GM19452 (cell line): ENCODE measurements around the gene RARB.

Source experiments
- ATAC-seq: cut with Tn5 transposase; IDR thresholded peaks from one replicate; pipeline ENCODE4 v1.9.1; 2021; ENCODE audit not compliant: unreplicated experiment

The RARB gene

DNA sequence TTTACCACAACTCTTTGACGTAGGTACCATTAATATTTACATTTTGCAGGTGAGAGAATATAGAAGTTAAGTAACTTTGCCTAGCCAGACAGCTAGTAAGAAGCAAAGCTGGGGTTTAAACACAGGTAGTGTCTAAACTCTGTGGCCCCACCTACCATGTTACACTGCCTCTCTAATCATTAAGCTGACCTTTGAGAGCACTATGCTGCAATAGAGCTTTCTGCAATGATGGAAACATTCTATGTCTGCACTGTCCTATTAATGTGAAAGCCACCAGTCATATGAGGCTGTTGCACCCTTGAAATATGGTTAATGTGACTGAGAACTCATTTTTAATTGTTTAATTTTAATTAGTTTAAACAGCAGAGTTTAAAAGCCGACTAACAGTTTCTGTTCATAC, 6.3 kb upstream of the RARB start:
- ATAC-seq: no peak

DNA sequence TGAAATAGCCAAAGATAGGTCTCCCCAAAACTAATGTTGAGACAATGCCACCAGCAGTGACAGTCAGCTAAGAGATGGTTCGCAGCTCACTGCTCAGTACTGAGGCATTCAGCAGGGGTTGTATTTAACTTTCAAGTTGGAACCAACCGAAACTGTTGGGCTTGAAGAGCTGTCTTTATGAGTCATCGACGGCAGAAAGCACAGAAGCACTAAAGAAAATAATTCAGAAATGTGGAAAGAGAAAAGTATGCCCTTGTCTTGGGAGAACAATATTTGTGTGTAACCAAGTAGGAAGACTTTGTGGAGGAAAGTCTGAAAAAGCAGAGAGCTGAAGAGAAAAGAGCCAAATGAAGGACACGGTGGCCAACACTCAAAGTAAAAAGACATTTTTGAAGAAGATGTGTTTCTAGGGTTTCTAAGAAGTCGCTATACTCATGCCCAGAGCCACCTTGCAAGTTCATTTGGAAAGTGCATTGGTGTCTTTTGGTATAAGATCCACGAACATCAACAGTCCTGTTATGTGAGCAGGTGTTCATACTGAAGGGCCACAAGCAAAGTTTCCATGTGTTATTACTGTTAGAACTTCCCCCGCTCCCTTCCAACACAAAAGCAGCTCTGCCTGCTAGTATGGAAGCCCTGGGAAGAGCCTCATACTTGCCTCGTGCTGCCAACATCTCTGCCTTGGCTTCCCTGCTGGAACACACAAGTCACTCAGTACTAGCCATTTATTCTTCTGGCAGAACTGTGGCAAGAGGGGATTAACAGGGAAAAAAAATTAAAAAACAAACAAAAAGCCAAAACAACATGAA, 4.1 kb upstream of the RARB start:
- no peak for ATAC-seq

GRCh38 chr3:25424614-25425013, 3.4 kb upstream of the RARB start:
- no peak for ATAC-seq

- no peak for ATAC-seq
These were observed 1.7 kb upstream of the RARB start for GRCh38 chr3:25426408-25426807.

DNA sequence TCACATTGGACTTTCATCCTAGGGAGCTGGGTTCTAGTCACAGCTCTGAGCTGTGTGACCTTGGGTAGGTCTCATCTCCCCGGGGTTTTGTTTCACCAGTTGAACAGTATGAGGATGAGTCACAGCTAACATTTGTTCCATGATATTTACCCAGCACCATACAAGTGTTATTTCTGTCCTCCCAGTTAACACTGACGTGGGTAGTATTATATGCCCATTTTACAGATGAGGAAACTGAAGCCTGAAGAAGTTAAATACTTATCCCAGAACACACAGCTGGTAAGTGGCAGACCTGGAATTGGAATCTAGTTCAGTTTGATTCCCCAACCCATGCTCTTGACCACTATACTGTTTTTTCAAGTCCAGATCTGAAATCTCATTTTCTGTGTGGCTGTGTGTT, 908 bp upstream of the RARB start:
- no peak for ATAC-seq

- no peak for ATAC-seq
These were observed 511 bp upstream of the RARB start for GRCh38 chr3:25427563-25427941.

DNA sequence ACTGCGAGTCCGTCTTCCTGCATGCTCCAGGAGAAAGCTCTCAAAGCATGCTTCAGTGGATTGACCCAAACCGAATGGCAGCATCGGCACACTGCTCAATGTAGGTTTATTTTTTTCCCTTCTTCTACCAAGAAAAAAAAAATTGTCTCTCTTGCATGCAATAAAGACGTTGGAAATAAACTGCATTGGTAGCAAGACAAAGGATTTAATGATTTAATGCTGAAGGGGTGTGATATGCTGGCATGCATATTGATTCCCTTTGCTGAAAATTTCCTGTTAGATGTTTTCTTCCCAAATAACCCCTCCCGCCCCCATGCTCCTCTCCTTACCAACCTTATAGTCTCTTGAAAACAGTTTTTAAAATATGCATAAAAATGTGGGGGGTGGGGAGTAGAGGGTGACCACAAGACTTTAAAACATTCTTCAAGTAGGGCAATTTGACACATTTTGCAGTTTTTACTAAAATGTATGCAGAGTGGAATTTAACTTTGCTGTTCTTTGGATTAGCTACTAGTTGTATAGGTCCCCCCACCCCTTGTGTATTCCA, 799 bp downstream of the RARB start:
- no peak for ATAC-seq

DNA sequence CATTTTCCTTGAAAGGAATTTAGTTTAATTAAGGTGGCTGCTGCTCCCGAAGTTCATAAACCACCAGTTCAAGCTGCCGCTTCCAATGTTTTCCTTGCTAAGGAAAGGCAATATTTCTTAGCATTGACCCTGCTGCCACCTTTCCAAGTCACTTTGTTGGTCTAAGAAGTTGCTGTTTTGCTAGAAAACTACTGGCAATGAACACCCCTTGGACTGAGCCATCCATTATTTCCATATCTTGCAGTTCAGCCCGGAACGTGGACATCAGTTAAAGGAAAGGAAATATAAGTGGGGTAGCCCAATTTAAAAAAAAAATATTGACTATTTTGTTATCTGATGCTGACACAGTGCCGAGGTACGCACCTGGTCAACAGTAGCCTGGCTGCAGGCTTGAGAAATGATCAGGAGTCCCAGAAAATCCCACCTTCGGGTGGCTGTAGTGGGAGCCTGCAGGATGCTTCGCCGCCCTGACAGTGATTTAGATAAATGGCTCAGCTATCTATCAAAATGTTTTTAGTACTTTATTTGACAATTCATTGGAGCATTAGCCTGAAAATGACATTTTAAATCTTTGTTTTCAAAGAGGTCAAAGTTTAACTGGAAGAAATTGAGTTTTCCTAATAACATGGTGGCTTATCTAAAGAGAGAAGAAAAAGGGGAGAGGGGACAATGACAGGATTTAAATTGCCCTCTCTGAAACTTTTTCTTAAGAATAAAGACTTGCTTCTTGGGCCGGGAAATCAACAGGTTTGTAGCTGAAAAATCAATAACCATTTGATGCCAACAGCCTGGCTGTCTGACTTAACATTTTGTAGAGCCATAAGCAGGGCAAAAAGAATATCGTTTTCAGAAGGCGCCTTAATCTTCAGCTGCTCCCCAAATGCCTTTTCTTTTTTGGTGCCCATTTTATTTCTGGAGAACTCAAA, 1.6 kb downstream of the RARB start:
- ATAC-seq: no peak

DNA sequence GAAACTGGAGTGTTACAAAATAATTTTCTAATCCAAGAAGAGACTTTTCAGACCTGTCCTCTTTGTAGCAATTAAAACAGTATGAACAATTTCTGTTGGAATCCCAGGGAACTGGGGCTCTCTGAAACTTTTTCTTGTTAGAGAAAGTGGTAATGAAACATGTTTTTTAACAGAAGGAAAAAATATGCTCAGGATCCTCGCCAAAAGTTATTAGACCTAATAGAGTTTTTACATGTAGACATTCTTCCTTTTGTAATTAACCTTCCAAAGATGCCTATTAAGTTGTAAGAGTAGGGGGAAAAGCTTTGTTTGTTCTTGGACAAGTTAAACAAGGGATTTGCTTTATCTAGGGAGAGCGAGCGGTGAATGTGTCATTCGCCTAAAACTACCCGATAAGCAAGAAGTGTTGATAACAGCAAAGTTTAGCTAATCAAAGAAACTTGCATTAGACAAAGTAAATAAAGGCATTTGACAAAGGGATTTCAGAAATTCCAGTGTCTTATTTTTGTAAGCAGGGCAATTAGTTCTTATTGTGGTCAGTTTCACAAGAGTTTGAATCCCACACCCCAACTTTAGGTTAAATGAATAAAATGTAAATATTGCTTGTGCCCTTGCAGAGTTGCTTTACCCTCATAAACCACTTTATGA, 2.3 kb downstream of the RARB start:
- ATAC-seq: no peak

DNA sequence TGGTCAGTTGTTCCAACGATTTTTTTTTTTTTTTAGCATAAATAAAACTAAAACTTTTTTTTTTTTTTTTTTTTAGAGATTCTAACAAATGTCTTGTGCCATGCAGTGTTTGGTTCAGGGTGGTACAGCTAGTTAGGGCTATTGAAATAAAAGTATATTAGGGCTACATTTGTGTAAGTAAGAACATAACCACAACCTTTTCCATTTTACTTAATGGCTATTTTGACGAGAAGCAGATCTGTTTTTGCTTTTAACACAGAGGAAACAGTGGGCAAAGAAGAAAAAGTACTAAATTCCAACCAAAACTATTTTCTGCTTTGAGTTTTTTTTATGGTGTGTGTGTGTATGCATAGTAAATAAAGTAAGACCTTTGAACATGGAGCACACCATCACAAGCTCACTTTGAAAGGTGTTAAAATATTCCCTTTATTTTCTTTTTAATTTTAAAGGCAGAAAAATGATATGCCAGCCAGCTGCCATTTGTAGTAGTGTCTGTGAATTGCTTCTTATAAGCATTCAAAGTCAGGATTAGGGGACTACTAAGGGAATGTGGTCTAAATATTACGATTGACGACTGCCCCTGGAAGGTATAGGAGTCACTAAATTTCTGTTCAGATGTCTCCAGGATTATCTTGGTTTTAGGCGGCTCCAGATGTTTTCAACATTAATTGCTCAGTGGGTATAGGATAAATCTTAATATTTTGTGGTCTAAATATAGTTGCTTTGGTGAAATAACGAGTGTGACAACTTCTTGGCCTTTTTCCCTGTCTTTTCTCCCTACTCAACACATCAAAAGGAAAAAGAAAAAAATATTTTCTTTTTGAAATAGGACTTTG, 3.1 kb downstream of the RARB start:
- ATAC-seq: no peak

DNA sequence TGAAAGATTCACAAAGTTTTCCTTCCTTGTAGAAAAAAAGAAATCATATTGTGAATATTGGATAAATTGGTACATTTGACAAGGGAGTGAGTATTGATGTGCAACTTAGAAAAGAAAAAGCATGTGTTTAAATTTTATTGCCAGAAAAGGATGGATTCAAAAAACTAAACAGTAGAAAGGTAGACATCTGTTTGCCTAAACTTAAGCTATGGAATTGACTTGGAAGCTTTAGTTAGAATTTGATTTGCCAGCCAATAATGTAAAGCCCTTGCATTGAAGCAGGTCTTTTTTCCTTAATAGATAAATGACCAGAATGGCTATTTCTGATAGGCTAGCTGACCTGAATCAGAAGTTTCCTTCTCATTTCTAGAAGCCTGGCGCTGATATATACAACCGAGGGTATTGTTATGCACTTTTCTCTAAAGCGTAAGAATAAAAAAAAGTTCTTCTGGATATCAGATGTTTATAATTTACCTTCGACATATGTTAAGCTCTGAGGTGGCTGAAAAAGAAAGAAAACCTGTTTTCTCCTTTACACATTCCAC, 4.2 kb downstream of the RARB start:
- ATAC-seq: no peak

- ATAC-seq: no peak
These were observed 5.0 kb downstream of the RARB start for GRCh38 chr3:25433106-25433505.

DNA sequence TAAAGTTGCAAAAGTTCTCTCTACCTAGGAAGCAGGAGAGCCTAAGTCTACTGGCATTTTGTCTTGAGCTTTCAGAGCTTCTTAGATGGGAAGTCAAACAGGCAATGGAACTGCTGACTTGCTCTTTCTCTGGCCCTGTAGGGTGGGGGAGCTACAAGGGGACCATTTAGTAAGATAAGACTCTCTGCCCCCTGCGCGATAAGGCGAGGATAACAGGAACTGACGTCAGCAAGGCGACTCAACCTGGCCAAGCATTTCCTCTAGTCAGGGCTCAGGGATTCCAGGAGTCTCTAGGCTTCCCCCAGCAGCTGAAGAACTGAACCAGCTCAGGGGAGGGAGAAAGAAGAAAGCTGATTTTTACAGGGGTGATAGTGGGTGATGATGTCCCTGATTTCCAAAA, 5.8 kb downstream of the RARB start:
- ATAC-seq: no peak

- no peak for ATAC-seq
These were observed 9.9 kb downstream of the RARB start for GRCh38 chr3:25437953-25438352.

DNA sequence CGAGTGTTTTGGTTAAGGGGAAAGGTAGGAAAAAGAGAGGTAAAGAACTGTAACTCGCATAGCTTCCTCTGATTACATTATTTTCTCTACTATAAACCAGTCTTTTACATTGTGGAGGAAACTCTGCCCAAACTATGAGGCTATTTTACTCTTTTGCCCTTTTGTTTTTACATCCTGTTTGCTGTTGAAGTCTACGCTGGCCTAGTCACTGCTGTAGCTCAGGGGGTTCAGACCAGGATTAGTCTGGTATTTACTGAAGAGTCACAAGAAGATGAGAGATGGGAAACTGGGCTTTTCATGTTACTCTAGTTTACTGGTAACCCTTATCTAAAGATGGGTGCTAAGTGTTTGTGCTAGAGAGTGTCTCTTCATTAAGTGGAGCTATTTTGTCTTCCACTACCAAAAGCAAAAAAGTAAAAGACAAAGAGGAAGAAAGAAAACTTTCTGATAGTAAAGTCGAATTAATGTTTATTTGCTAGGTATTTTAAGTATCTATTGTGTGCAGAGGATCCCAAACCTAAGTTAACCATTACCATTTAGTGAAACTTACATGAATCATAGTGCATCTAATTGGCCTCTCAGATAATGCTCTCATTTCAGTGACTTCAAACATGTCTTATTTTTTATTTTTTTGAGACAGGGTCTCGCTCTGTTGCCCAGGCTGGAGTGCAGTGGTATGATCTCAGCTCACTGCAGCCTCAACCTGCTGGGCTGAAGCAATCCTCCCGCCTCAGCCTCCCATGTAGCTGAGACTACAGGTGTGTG, 10.9 kb downstream of the RARB start:
- no peak for ATAC-seq

- ATAC-seq: no peak
These were observed 13.3 kb downstream of the RARB start for GRCh38 chr3:25441234-25441856.

- ATAC-seq: no peak
These were observed 14.4 kb downstream of the RARB start for GRCh38 chr3:25442486-25442885.

GRCh38 chr3:25444273-25444672, 16.2 kb downstream of the RARB start:
- no peak for ATAC-seq

GRCh38 chr3:25445731-25446130, 17.7 kb downstream of the RARB start:
- no peak for ATAC-seq
